Mucosa of gallbladder (tissue), 1 donor: ENCODE data around the gene COL16A1. TPM values are rescaled to one million over a fixed set of nuclear protein-coding genes. Genes with fewer than 3 reads are reported as not detected.

Source experiments
- DNase-seq: peaks from one replicate; pipeline ENCODE4 v3.0.0-alpha.2; 2020; ENCODE audit warnings: low spot score
- total RNA-seq: library from RNA; stranded (reverse); gene quantifications from one replicate; pipeline ENCODE4 v1.2.1, GENCODE V29; 2021
- donor health status: DM: no; HTN: no; CAD: no.

Gene COL16A1
- total RNA-seq, 1 donor from 2014 or later = 52.5 TPM

GRCh38 chr1:31648641-31649357 is 55.0 kb downstream of the COL16A1 start:
- no peak for DNase-seq

- no peak for DNase-seq
Observed at GRCh38 chr1:31648190-31648589, 55.6 kb downstream of the COL16A1 start.

GRCh38 chr1:31647106-31647505 is 56.7 kb downstream of the COL16A1 start:
- no peak for DNase-seq

GRCh38 chr1:31646259-31646960 is 57.4 kb downstream of the COL16A1 start:
- DNase-seq = no peak

GRCh38 chr1:31645274-31645568 is 58.6 kb downstream of the COL16A1 start:
- DNase-seq = no peak

GRCh38 chr1:31644560-31645273 is 59.1 kb downstream of the COL16A1 start, which contains the start of gene PEF1:
PEF1 (minus strand) TSS chr1:31644876; CDS start chr1:31644864, 12 bp downstream.
- DNase-seq = peak; percentile 99

GRCh38 chr1:31643976-31644559 is 59.7 kb downstream of the COL16A1 start:
- no peak for DNase-seq

- DNase-seq = no peak
Observed at GRCh38 chr1:31642897-31643296, 60.9 kb downstream of the COL16A1 start.

- no peak for DNase-seq
Observed at GRCh38 chr1:31642366-31642765, 61.5 kb downstream of the COL16A1 start.

GRCh38 chr1:31640964-31641363 is 62.9 kb downstream of the COL16A1 start:
- no peak for DNase-seq

GRCh38 chr1:31640179-31640578 is 63.6 kb downstream of the COL16A1 start:
- DNase-seq = no peak

- DNase-seq = no peak
Observed at GRCh38 chr1:31639543-31639942, 64.3 kb downstream of the COL16A1 start.

- DNase-seq = no peak
Observed at GRCh38 chr1:31637915-31638673, 65.7 kb downstream of the COL16A1 start.

GRCh38 chr1:31633117-31633516 is 70.7 kb downstream of the COL16A1 start:
- DNase-seq = no peak

GRCh38 chr1:31632649-31633048 is 71.2 kb downstream of the COL16A1 start:
- no peak for DNase-seq

GRCh38 chr1:31628931-31629556 is 74.8 kb downstream of the COL16A1 start:
- DNase-seq = no peak

- DNase-seq = no peak
Observed at GRCh38 chr1:31627930-31628559, 75.8 kb downstream of the COL16A1 start.

GRCh38 chr1:31627301-31627929 is 76.4 kb downstream of the COL16A1 start:
- DNase-seq = no peak

- DNase-seq = no peak
Observed at GRCh38 chr1:31626223-31627207, 77.3 kb downstream of the COL16A1 start.
